Adrenal gland (tissue), 5 donors: ENCODE results near the gene ADGRL1.

Experiments used
- CTCF ChIP-seq, 6 experiments: fragments of 450-650 bp in 4 of 6; fragments of 200-600 bp in 2 of 6; sonication (generic) in 1 of 6; IDR thresholded peaks; 1 replicate in 5 of 6; 2 replicates in 1 of 6; pipeline versions ENCODE4 v1.5.1 to v1.8.0; 2016 to 2021; ENCODE audit warnings: antibody characterized with exemption in 6 of 6, mild to moderate bottlenecking in 2 of 6, moderate library complexity in 1 of 6
- POLR2A ChIP-seq, 2 donors: fragments of 450-650 bp; IDR thresholded peaks; one replicate each; pipeline ENCODE4 v1.6.1; 2017; ENCODE audit warnings: antibody characterized with exemption in 2 of 2, mild to moderate bottlenecking in 2 of 2, moderate library complexity in 1 of 2
- donor health status: DM: no; HTN: no; CAD: no.

DNA sequence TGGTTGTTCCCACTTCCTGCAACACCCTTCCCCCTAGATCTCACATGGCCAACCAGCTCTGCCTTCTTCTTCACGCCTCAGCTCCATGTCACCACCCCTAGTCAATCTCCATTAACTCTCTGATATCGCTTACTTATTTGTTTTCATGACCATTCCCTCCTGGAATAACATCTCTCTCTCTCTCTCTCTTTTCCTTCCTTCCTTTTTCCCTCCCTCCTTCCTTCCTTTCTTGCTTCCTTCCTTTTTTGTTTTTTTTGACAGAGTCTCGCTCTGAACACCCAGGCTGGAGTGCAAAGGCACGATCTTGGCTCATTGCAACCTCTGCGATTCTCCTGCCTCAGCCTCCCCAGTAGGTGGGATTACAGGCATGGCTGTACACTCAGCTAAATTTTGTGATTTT, 44.9 kb upstream of the ADGRL1 start:
- TF ChIP-seq CTCF (IDR thresholded peaks at IDR 0.05) = no peak
- TF ChIP-seq POLR2A (IDR thresholded peaks at IDR 0.05) = no peak
